Measurements from ENCODE around the gene BIVM. TPM values are rescaled to one million over a fixed set of nuclear protein-coding genes. Genes with fewer than 3 reads are reported as not detected.

BIVM gene
- total RNA-seq, 3 donors from 2014 or later (not counting 1 experiment from before 2014, with no cell fraction given) = 16.7 to 31.6 (median 21.2) TPM

DNA sequence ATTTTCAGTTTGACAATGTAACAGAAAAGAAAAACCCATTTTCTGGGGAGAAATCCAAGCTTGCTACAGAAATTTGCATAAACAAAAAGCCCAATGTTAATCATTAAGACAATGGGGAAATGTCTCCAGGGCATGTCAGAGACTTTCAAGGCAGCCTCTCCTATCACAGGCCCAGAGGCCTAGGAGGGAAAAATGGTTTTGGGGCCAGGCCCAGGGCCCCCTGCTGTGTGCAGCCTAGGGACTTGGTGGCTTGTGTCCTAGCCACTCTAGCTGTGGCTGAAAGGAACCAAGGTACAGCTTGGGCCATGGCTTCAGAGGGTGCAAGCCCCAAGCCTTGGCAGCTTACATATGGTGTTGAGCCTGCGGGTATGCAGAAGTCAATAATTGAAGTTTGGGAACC lies 17.3 kb upstream of the BIVM start:
- 92% methylated on average over 1 of the region's 1 CpG for WGBS (ENCODE audit: insufficient coverage)
- H3K36me3 Mint-ChIP-seq = no peaks in the 10 kb centered on the region

DNA sequence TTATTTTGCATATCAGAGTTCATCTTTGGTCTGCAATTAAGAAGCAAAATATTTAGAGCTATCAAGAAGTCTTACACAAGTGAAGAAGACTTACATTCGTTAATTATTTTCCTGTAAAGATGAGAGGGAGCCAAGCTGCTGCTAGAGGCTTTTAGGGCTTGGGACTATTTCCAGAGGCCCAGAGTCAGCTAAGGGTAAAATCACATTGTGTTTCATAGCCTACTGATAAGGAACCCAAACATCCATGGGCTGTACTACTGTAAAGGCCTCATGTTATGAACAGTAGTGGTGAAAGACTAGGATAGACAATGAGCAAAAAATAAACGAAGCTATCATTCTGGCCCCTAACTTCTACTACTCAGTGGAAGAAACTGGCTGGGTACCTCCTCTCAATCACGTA lies 14.4 kb upstream of the BIVM start:
- no peak for TF ChIP-seq CTCF (IDR thresholded peaks at IDR 0.05)
- ATAC-seq = no peak
- no peak for DNase-seq
- Mint-ChIP-seq H3K4me3 (no peak overlapping the region), H3K27me3 (ENCODE audit: low read depth in 2 of 2) (no peaks in the 10 kb centered on the region), H3K36me3 (no peaks in the 10 kb centered on the region), H3K27ac (no peak overlapping the region), H3K4me1 (peaks cover 16 to 18% of the 10 kb centered on the region in 2 donors), H3K9me3 (no peaks in the 10 kb centered on the region)
- H3K9me3 ChIP-seq (ENCODE audit: control insufficient read depth, insufficient read depth, low read length) = no peaks in the 10 kb centered on the region
- WGBS (ENCODE audit: insufficient coverage) = 91% methylated on average over 2 of the region's 3 CpGs
- no peaks in the 10 kb centered on the region for H3K36me3 ChIP-seq (ENCODE audit: control insufficient read depth, insufficient read depth, low read length)
- no peak overlapping the region for H3K27ac ChIP-seq (ENCODE audit: low read length)
- no peaks in the 10 kb centered on the region for H3K27me3 ChIP-seq (ENCODE audit: control insufficient read depth, insufficient read depth, low read length)
- H3K4me3 ChIP-seq (ENCODE audit: low read length) = no peak overlapping the region
- peaks cover 9% of the 10 kb centered on the region for H3K4me1 ChIP-seq (ENCODE audit: control insufficient read depth, insufficient read depth, low read length)
- intact Hi-C loops (cut with micrococcal nuclease) = no loop called here

More for the DNA sequence above, 17.3 kb upstream of the BIVM start:
- Mint-ChIP-seq H3K9me3 (no peaks in the 10 kb centered on the region), H3K4me3 (no peak overlapping the region), H3K4me1 (peaks cover 28 to 31% of the 10 kb centered on the region in 2 donors), H3K27ac (peak overlapping the region in 1 of 2 donors; percentile 63), H3K27me3 (ENCODE audit: low read depth in 2 of 2) (no peaks in the 10 kb centered on the region)
- intact Hi-C loops (cut with micrococcal nuclease) = no loop called here
- H3K27ac ChIP-seq (ENCODE audit: low read length) = no peak overlapping the region
- no peak for TF ChIP-seq CTCF (IDR thresholded peaks at IDR 0.05)
- peaks cover 14% of the 10 kb centered on the region for H3K4me1 ChIP-seq (ENCODE audit: control insufficient read depth, insufficient read depth, low read length)
- no peak for DNase-seq
- no peak overlapping the region for H3K4me3 ChIP-seq (ENCODE audit: low read length)
- ATAC-seq = no peak
- no peaks in the 10 kb centered on the region for H3K9me3 ChIP-seq (ENCODE audit: control insufficient read depth, insufficient read depth, low read length)
- no peaks in the 10 kb centered on the region for H3K27me3 ChIP-seq (ENCODE audit: control insufficient read depth, insufficient read depth, low read length)
- no peaks in the 10 kb centered on the region for H3K36me3 ChIP-seq (ENCODE audit: control insufficient read depth, insufficient read depth, low read length)

- H3K4me3 ChIP-seq (ENCODE audit: low read length) = no peak overlapping the region
- H3K27ac Mint-ChIP-seq = no peak overlapping the region
- H3K9me3 ChIP-seq (ENCODE audit: control insufficient read depth, insufficient read depth, low read length) = no peaks in the 10 kb centered on the region
- H3K27me3 Mint-ChIP-seq (ENCODE audit: low read depth in 2 of 2) = no peaks in the 10 kb centered on the region
- H3K36me3 ChIP-seq (ENCODE audit: control insufficient read depth, insufficient read depth, low read length) = no peaks in the 10 kb centered on the region
- H3K4me3 Mint-ChIP-seq = no peak overlapping the region
- H3K4me1 ChIP-seq (ENCODE audit: control insufficient read depth, insufficient read depth, low read length) = no peaks in the 10 kb centered on the region
- 97% methylated on average over 8 of the region's 8 CpGs for WGBS (ENCODE audit: insufficient coverage)
- H3K36me3 Mint-ChIP-seq = peaks cover 7% of the 10 kb centered on the region
- no peak for TF ChIP-seq CTCF (IDR thresholded peaks at IDR 0.05)
- DNase-seq = no peak
- H3K4me1 Mint-ChIP-seq = no peaks in the 10 kb centered on the region
- no peaks in the 10 kb centered on the region for H3K27me3 ChIP-seq (ENCODE audit: control insufficient read depth, insufficient read depth, low read length)
- no peak overlapping the region for H3K27ac ChIP-seq (ENCODE audit: low read length)
- intact Hi-C loops (cut with micrococcal nuclease) = no loop called here
- ATAC-seq = no peak
- H3K9me3 Mint-ChIP-seq = no peaks in the 10 kb centered on the region
These were observed 10.2 kb upstream of the BIVM start for GRCh38 chr13:102788683-102789082.

- 90% methylated on average over 1 of the region's 1 CpG for WGBS (ENCODE audit: insufficient coverage)
- Histone ChIP-seq H3K4me3 (ENCODE audit: low read length) (no peak overlapping the region), H3K36me3 (ENCODE audit: control insufficient read depth, insufficient read depth, low read length) (no peaks in the 10 kb centered on the region), H3K27ac (ENCODE audit: low read length) (no peak overlapping the region), H3K27me3 (ENCODE audit: control insufficient read depth, insufficient read depth, low read length) (no peaks in the 10 kb centered on the region), H3K4me1 (ENCODE audit: control insufficient read depth, insufficient read depth, low read length) (no peaks in the 10 kb centered on the region), H3K9me3 (ENCODE audit: control insufficient read depth, insufficient read depth, low read length) (no peaks in the 10 kb centered on the region)
- H3K4me1 Mint-ChIP-seq = no peaks in the 10 kb centered on the region
- H3K27me3 Mint-ChIP-seq (ENCODE audit: low read depth in 2 of 2) = no peaks in the 10 kb centered on the region
- no peak overlapping the region for H3K27ac Mint-ChIP-seq
- no peaks in the 10 kb centered on the region for H3K9me3 Mint-ChIP-seq
- ATAC-seq = no peak
- peaks cover 7% of the 10 kb centered on the region for H3K36me3 Mint-ChIP-seq
- no peak for TF ChIP-seq CTCF (IDR thresholded peaks at IDR 0.05)
- no peak for DNase-seq
- intact Hi-C loops (cut with micrococcal nuclease) = no loop called here
- no peak overlapping the region for H3K4me3 Mint-ChIP-seq
These were observed 6.5 kb upstream of the BIVM start for GRCh38 chr13:102792396-102792795.
